Aortic smooth muscle cell (primary cell): ENCODE measurements around the gene CALCR. TPM values are rescaled to one million over a fixed set of nuclear protein-coding genes. Genes with fewer than 3 reads are reported as not detected.

ENCODE experiments used
- total RNA-seq: library from RNA; depleted of rRNA; stranded (reverse); fragments of >200 nt; gene quantifications from 2 replicates; pipeline ENCODE4 v1.2.3, GENCODE V29; 2014

CALCR gene
- total RNA-seq, result not detected in 2 replicates

GRCh38 chr7:93574646-93575554 is at the start of gene CALCR:
CALCR (minus strand) TSS chr7:93574724; CDS start chr7:93486981, 87,743 bp downstream.

